ENCODE data around the gene MED16. TPM values are rescaled to one million over a fixed set of nuclear protein-coding genes. Genes with fewer than 3 reads are reported as not detected.
"Not testable (repeated sequence)": the region's sequence is repeated elsewhere in the genome, so short reads cannot be mapped to it uniquely, and the experiment has no call there.

MED16 gene
- total RNA-seq, 1 donor from 2014 or later: 74.2 TPM

DNA sequence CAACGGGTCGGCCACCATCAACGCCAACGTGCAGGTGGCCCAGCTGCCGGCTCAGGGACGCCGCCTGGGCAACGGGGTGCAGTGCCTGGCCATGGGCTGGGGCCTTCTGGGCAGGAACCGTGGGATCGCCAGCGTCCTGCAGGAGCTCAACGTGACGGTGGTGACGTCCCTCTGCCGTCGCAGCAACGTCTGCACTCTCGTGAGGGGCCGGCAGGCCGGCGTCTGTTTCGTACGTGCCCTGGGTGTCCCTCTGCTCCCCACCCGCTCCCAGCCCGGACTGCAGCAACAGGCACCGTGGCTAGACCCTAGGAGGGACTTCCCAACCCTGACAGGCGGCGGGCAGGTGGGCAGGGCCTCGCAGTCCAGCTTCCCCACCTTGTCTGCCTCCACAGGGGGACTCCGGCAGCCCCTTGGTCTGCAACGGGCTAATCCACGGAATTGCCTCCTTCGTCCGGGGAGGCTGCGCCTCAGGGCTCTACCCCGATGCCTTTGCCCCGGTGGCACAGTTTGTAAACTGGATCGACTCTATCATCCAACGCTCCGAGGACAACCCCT lies 37.3 kb downstream of the MED16 start:
- H3K36me3 Mint-ChIP-seq: no peaks in the 10 kb centered on the region
- no peak overlapping the region for H3K27ac Mint-ChIP-seq
- no peak for DNase-seq (ENCODE audit: extremely low spot score, unreplicated experiment)
- TF ChIP-seq CTCF (conservative IDR thresholded peaks at IDR 0.05): no peak
- H3K4me1 Mint-ChIP-seq (ENCODE audit: unreplicated experiment): no peaks in the 10 kb centered on the region
- H3K4me3 Mint-ChIP-seq: no peak overlapping the region
- peaks cover 11% of the 10 kb centered on the region for H3K27me3 Mint-ChIP-seq
- H3K9me3 Mint-ChIP-seq: no peaks in the 10 kb centered on the region

- H3K27ac Mint-ChIP-seq: no peak overlapping the region
- H3K9me3 Mint-ChIP-seq: no peaks in the 10 kb centered on the region
- no peaks in the 10 kb centered on the region for H3K36me3 Mint-ChIP-seq
- no peaks in the 10 kb centered on the region for H3K4me1 Mint-ChIP-seq (ENCODE audit: unreplicated experiment)
- no peak for DNase-seq (ENCODE audit: extremely low spot score, unreplicated experiment)
- no peak for TF ChIP-seq CTCF (conservative IDR thresholded peaks at IDR 0.05)
- H3K27me3 Mint-ChIP-seq: peaks cover 11% of the 10 kb centered on the region
- H3K4me3 Mint-ChIP-seq: no peak overlapping the region
Observed at GRCh38 chr19:855142-855541, 37.8 kb downstream of the MED16 start.

DNA sequence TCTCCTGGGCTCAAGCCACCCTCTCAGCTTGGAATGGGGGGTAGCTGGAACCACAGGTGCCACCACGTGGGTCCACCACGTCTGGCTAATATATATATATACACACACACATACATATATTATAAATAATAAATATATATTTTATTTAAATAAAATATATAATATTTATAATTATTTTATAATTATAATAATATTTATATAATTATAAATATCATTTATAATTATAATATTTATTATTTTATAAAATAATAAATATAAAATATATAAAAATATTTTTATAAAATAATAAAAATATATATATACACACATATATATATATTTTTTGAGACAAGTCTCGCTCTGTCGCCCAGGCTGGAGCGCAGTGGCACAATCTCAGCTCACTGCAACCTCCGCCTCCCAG lies 38.4 kb downstream of the MED16 start:
- H3K27ac Mint-ChIP-seq: no peak overlapping the region
- no peak for TF ChIP-seq CTCF (conservative IDR thresholded peaks at IDR 0.05)

GRCh38 chr19:853614-854220 lies 39.3 kb downstream of the MED16 start:
- not testable (repeated sequence) for H3K9me3 Mint-ChIP-seq; H3K4me1 Mint-ChIP-seq (ENCODE audit: unreplicated experiment); H3K4me3 Mint-ChIP-seq; DNase-seq (ENCODE audit: extremely low spot score, unreplicated experiment); H3K27me3 Mint-ChIP-seq; H3K36me3 Mint-ChIP-seq; H3K27ac Mint-ChIP-seq

More for the DNA sequence above, 38.4 kb downstream of the MED16 start:
- no peak overlapping the region for H3K4me3 Mint-ChIP-seq
- H3K27me3 Mint-ChIP-seq: peaks cover 6% of the 10 kb centered on the region
- H3K9me3 Mint-ChIP-seq: no peaks in the 10 kb centered on the region
- DNase-seq (ENCODE audit: extremely low spot score, unreplicated experiment): no peak
- no peaks in the 10 kb centered on the region for H3K4me1 Mint-ChIP-seq (ENCODE audit: unreplicated experiment)
- H3K36me3 Mint-ChIP-seq: no peaks in the 10 kb centered on the region

DNA sequence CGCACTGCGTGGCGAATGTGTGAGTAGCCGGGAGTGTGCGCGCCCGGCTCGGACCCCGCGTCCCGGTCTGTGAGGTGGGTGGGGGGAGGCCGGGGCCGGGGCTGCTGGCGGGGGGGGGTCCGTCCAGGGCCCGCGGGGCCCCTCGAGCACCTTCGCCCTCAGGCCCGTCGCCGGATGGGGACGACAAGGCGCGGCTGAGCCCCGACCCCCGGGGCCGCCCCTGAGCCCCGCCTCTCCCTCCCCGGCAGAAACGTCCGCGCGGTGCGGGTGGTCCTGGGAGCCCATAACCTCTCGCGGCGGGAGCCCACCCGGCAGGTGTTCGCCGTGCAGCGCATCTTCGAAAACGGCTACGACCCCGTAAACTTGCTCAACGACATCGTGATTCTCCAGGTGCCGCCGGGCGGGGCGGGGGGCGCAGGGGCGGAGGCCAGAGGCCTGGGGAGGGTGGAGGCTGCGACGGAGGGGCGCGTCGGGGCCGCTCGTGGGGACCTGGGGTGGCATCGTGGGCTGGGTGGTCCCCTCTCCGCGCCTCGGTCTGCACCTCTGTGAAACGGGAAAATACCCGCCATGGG lies 39.9 kb downstream of the MED16 start:
- peak; percentile 68 for DNase-seq (ENCODE audit: extremely low spot score, unreplicated experiment)

More for the DNA sequence above, 39.9 kb downstream of the MED16 start:
- H3K36me3 Mint-ChIP-seq: no peaks in the 10 kb centered on the region
- H3K27ac Mint-ChIP-seq: no peak overlapping the region
- TF ChIP-seq CTCF (conservative IDR thresholded peaks at IDR 0.05): no peak
- no peaks in the 10 kb centered on the region for H3K9me3 Mint-ChIP-seq
- H3K27me3 Mint-ChIP-seq: peaks cover 2% of the 10 kb centered on the region
- no peak overlapping the region for H3K4me3 Mint-ChIP-seq
- no peaks in the 10 kb centered on the region for H3K4me1 Mint-ChIP-seq (ENCODE audit: unreplicated experiment)

All from type B pancreatic cell (in vitro differentiated cells).